ENCODE measurements around the gene LDB2.

The LDB2 gene

GRCh38 chr4:16598597-16599206 lies 299.7 kb downstream of the LDB2 start:
- Histone ChIP-seq H3K36me3 (no peaks in the 10 kb centered on the region), H3K27ac (no peak overlapping the region), H3K4me3 (no peak overlapping the region), H3K9me3 (no peaks in the 10 kb centered on the region), H3K4me1 (no peaks in the 10 kb centered on the region), H3K27me3 (no peaks in the 10 kb centered on the region)
- intact Hi-C loops (cut with DNase I; ENCODE audit: low total_unique reads) = no loop called here
- DNase-seq = no peak
- TF ChIP-seq CTCF (IDR thresholded peaks at IDR 0.05) = no peak

GRCh38 chr4:16597845-16598596 lies 300.4 kb downstream of the LDB2 start:
- H3K27me3 ChIP-seq = no peaks in the 10 kb centered on the region
- no peak for DNase-seq
- intact Hi-C loops (cut with DNase I; ENCODE audit: low total_unique reads) = no loop called here
- H3K4me3 ChIP-seq = no peak overlapping the region
- H3K4me1 ChIP-seq = no peaks in the 10 kb centered on the region
- TF ChIP-seq CTCF (IDR thresholded peaks at IDR 0.05) = no peak
- no peaks in the 10 kb centered on the region for H3K36me3 ChIP-seq
- H3K27ac ChIP-seq = no peak overlapping the region
- H3K9me3 ChIP-seq = no peaks in the 10 kb centered on the region

- no peak overlapping the region for H3K4me3 ChIP-seq
- H3K36me3 ChIP-seq = no peaks in the 10 kb centered on the region
- H3K27ac ChIP-seq = no peak overlapping the region
- no peaks in the 10 kb centered on the region for H3K27me3 ChIP-seq
- intact Hi-C loops (cut with DNase I; ENCODE audit: low total_unique reads) = no loop called here
- TF ChIP-seq CTCF (IDR thresholded peaks at IDR 0.05) = no peak
- no peaks in the 10 kb centered on the region for H3K4me1 ChIP-seq
- DNase-seq = no peak
- H3K9me3 ChIP-seq = no peaks in the 10 kb centered on the region
Observed at GRCh38 chr4:16597443-16597842, 301.0 kb downstream of the LDB2 start.

GRCh38 chr4:16596267-16596666 lies 302.2 kb downstream of the LDB2 start:
- no peak for TF ChIP-seq CTCF (IDR thresholded peaks at IDR 0.05)
- intact Hi-C loops (cut with DNase I; ENCODE audit: low total_unique reads) = no loop called here
- Histone ChIP-seq H3K4me3 (no peak overlapping the region), H3K9me3 (no peaks in the 10 kb centered on the region), H3K4me1 (no peaks in the 10 kb centered on the region), H3K36me3 (no peaks in the 10 kb centered on the region), H3K27ac (no peak overlapping the region), H3K27me3 (no peaks in the 10 kb centered on the region)
- no peak for DNase-seq

- no peak for DNase-seq
- no peaks in the 10 kb centered on the region for H3K4me1 ChIP-seq
- no peaks in the 10 kb centered on the region for H3K27me3 ChIP-seq
- intact Hi-C loops (cut with DNase I; ENCODE audit: low total_unique reads) = no loop called here
- H3K27ac ChIP-seq = no peak overlapping the region
- H3K36me3 ChIP-seq = no peaks in the 10 kb centered on the region
- no peak for TF ChIP-seq CTCF (IDR thresholded peaks at IDR 0.05)
- H3K4me3 ChIP-seq = no peak overlapping the region
- no peaks in the 10 kb centered on the region for H3K9me3 ChIP-seq
Observed at GRCh38 chr4:16594128-16594527, 304.3 kb downstream of the LDB2 start.
